GM21576 (cell line): ENCODE results near the gene TRAF7.
"Not testable (repeated sequence)": the region's sequence is repeated elsewhere in the genome, so short reads cannot be mapped to it uniquely, and the experiment has no call there.

Source experiments
- ATAC-seq: cut with Tn5 transposase; IDR thresholded peaks from one replicate; pipeline ENCODE4 v1.9.1; 2021; ENCODE audit warnings: mild to moderate bottlenecking, moderate library complexity; ENCODE audit not compliant: unreplicated experiment

TRAF7 gene

GRCh38 chr16:2198283-2198682 is 42.7 kb downstream of the TRAF7 start:
- ATAC-seq: no peak

GRCh38 chr16:2199095-2199494 is 43.5 kb downstream of the TRAF7 start:
- ATAC-seq: no peak

DNA sequence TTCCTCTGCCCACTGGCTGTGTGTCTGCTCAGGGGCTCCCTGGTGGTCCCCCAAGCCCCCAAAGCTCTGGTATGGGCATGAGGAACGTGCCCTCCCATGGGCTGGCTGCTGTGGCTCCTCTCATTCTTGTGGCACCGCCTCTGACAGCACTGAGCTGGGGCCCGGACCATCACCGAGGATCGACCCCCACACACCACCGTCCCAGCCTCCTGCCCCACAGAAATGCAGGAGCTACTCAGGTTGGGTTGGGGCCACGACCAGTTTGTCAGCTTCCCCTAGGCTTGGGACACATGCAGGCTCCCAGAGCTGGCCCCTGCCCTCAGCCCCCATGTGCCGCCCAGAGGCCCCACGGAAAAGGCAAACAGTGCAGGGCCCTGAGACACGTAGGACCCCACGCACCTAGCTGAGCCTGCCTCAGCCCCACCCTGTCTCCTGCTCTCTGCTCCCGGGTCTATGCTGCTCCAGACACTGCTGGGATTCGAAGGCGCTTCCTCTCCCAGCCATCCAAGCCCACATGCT is 44.1 kb downstream of the TRAF7 start:
- no peak for ATAC-seq

GRCh38 chr16:2200313-2200712 is 44.7 kb downstream of the TRAF7 start:
- no peak for ATAC-seq

DNA sequence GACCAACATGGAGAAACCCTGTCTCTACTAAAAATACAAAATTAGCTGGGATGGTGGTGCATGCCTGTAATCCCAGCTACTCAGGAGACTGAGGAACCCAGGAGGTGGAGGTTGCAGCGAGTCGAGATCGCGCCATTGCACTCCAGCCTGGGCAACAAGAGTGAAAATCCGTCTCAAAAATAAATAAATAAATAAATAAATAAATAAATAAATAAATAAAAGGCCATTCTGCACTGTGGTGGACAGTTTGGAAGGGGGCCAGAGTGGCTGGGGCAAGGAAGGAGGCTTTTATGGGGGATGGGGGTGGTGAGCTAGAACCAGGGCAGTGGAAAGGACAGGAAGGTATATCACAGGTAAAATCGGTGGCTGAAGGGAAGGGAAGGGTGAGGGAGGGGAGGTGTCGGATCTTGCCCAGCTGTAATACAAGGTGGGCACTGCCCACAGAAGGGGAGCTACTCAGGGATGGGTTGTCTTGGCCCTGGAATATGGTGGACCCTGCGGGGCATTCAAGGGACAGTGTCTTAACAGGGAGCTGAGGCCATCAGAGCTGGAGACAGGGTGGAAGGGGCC is 47.6 kb downstream of the TRAF7 start:
- ATAC-seq: not testable (repeated sequence)

DNA sequence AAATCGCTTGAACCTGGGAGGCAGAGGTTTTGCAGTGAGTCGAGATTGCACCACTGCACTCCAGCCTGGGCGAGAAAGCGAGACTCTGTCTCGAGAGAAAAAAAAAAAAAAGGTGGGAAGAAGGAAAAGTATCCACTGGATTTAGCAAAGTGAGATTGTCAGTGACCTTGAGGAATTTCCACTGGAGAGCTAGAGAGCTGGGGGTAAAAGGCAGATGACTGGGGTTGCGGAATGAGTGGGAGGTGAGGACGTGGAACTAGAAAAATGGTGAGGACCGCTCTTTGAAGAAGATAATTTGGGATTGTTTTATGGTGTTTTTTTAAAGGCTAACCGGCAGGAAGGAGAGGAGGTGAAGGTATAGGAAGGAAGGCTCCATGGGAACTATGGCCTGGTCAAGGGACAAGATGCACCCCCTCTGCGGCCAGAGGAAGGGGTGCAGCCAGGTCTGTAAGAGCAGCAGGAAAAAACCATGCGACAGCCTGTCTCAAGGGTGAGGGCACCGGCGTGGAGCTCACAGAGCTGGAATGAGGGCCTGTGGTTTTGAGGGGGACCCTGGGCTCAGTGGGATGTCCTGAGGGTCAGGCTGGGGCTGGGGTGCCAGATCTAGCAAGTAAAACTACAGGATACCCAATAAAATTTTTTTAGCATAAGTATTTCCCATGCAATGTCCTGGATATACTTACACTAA is 49.0 kb downstream of the TRAF7 start:
- ATAC-seq: no peak

DNA sequence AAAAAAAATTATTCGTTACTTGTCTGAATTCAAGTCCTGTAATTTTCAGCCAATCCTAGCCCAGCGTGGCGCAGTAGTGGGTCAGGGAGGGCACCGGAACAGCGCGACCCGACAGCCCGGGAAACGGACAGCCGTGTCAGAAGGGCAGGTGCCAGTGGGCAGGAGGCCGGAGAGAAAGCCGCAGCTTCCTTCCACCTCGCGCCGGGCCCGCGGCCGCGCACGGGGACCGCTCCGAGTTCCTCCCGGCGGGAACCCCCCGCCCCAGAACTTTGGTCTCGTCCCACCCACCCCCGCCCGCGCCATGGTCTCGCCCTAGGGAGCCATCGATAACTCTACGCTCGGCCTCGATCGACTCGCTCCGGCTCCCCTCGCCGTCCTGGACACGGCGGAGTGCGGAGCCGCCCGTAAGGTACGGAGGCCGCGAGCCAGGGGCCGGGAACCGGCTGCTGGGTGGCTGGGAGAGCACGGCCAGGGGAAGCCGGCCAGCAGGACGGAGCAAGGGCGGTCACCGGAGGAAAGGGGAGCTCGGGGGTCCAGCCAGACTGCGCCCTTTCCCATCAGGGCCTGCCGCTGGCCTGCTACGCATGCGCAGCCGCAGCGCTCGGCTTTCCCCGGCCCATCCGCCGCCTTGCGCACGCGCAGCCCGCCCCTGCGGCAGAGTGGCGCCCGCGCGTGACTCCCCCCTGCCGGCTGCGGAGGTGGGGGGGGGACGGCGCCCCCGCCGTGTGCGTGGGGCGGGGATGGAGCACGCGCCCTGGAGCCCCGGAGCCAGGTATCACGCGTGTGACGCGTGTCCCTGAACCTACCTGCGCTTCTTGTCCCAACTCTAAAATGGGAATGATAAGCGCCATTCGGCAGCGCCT is 49.8 kb downstream of the TRAF7 start, which contains the start of gene MLST8:
Gene MLST8 (plus strand): TSS at position 351 of the 863 bp plus-strand sequence. CDS start 632 bp downstream, outside the sequence.
- peak; percentile 65 for ATAC-seq

DNA sequence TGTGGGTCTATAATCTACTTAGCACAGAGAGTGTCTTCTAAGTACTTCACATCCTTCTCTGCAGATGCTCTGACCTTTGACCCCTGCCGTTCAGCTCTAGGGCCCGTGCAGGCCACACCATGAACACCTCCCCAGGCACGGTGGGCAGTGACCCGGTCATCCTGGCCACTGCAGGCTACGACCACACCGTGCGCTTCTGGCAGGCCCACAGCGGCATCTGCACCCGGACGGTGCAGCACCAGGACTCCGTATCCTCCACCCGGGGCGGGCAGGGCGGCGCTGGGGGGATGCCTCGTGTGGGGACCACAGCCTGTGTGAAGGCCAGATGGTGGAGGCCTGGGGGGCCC is 50.4 kb downstream of the TRAF7 start:
- ATAC-seq: peak; percentile 3

DNA sequence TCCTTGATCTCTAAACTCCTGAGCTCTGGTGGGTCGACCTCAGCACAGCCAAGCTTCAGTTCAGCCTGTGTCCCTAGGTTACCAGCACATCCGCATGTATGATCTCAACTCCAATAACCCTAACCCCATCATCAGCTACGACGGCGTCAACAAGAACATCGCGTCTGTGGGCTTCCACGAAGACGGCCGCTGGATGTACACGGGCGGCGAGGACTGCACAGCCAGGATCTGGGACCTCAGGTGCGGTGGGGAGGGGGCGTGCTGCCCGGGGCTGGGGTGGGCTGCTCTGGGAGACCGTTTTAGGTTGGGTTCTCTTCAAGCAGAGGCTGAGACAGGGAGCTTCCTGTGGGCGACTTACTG is 50.8 kb downstream of the TRAF7 start:
- ATAC-seq: no peak

DNA sequence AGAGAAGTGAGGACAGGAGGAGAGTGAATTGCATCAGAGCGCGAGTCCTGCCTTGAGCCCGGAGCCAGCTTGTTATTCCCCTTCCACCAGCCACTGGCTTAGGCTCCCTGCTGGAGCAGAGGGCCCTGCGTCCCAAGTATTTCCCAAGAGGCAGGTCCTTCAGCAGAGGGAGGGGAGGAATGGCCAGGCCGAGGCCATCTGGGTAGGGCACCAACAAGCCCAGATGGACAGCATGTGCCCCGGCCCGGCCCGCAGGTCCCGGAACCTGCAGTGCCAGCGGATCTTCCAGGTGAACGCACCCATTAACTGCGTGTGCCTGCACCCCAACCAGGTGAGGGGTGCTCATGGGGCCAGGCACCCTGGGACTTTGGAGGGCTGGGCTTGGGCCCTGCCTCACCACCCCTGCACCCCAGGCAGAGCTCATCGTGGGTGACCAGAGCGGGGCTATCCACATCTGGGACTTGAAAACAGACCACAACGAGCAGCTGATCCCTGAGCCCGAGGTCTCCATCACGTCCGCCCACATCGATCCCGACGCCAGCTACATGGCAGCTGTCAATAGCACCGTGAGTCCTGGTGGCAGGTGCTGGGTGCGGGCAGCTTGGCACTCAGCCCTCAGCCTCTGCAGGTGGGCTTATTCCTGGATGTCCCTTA is 51.3 kb downstream of the TRAF7 start:
- no peak for ATAC-seq

DNA sequence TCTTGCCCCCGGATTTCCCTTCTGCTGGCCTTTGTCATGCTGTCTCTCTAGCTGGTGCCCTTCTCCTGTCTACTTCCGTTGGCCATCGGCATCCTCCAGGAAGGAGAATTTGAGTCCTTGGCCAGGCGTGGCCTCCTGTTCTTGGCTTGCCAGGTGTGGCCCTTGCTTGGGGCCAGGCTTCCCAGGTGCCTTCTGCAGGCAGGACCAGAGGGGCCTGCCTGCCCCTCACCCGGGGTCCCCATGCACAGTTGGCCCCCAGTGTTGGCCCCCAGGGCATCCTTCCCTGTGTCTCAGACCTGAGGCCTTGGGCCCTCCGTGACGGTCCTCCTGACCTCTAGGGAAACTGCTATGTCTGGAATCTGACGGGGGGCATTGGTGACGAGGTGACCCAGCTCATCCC is 52.3 kb downstream of the TRAF7 start:
- ATAC-seq: no peak

DNA sequence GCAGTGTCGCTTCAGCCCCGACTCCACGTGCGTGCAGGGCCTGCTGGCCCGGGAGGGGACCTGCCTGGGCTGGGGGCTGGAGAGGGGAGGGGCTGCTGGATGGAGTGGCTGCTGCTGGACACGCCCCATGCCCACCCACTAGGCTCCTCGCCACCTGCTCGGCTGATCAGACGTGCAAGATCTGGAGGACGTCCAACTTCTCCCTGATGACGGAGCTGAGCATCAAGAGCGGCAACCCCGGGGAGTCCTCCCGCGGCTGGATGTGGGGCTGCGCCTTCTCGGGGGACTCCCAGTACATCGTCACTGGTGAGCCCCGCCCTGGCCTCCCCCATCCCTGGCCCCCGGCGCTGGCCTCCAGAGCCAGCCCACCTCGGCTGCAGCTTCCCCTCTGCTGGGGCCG is 52.7 kb downstream of the TRAF7 start:
- ATAC-seq: no peak

DNA sequence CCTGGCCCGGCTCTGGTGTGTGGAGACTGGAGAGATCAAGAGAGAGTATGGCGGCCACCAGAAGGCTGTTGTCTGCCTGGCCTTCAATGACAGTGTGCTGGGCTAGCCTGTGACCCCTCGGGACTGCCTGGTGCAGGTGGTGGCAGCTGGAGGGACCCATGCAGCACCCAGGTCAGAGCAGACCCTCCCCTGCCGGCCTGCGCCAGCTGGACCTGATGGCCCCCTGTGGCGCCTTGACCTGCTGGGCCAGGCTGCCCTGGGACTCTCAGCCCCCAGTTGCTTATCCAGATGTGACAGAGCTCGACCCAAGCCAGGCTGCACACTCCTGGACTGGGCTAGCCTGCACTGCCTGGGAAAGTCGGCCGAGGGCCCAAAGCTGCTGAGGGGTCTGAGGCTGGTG is 53.2 kb downstream of the TRAF7 start:
- ATAC-seq: no peak

GRCh38 chr16:2209258-2210008 is 53.9 kb downstream of the TRAF7 start:
- ATAC-seq: no peak

DNA sequence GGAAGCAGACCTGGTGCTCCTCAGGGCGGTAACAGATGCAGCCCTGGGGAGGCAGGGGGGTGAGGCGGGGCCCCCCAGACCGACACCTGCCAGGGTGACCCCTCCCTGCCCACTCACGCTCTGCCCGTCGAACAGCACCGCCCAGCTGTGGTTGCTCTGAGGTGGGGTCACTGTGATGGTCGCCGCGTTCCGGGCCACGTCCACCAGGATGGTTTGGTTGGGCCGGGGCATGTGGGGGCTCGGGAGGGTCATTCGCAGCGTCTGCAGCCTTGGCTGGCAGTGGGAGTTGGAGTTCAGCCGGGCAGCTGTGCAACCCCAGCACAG is 54.4 kb downstream of the TRAF7 start:
- ATAC-seq: no peak

- ATAC-seq: no peak
These were observed 55.1 kb downstream of the TRAF7 start, which contains the start of gene BRICD5 for GRCh38 chr16:2210386-2211365. Gene BRICD5, minus strand, starts transcription at chr16:2210863. Its CDS starts 30 bp downstream, at chr16:2210833.

- ATAC-seq: no peak
These were observed 56.4 kb downstream of the TRAF7 start for GRCh38 chr16:2211923-2212347.

GRCh38 chr16:2212362-2213324 is 57.1 kb downstream of the TRAF7 start:
- no peak for ATAC-seq
